Neural cell (in vitro differentiated cells): ENCODE results near the gene POLD1.

Source experiments
- CTCF ChIP-seq: fragments of 450-650 bp; IDR thresholded peaks from 2 replicates; pipeline ENCODE4 v1.5.1; 2014; ENCODE audit warnings: antibody characterized with exemption, mild to moderate bottlenecking, moderate library complexity; ENCODE audit not compliant: poor library complexity, severe bottlenecking
- TAF1 ChIP-seq: IDR thresholded peaks from 2 replicates; pipeline ENCODE4 v1.6.1; 2012; ENCODE audit warnings: low read depth

GRCh38 chr19:50362656-50363424 lies 21.3 kb upstream of the POLD1 start:
- no peak for TF ChIP-seq CTCF
- TF ChIP-seq TAF1, result no peak
